IPS-18c (cell line): ENCODE measurements around the gene MAP2K3.

Source experiments
- H3K4me3 ChIP-seq: 2 replicates; pipeline ENCODE4 v1.7.0; 2013; ENCODE audit warnings: low read depth, mild to moderate bottlenecking, low read length, moderate library complexity; ENCODE audit not compliant: insufficient read depth
- H3K9me3 ChIP-seq: one replicate; pipeline ENCODE4 v1.6.1; 2013; ENCODE audit warnings: mild to moderate bottlenecking, low read length, moderate library complexity; ENCODE audit not compliant: control insufficient read depth, insufficient read depth

The MAP2K3 gene

GRCh38 chr17:21284319-21285163, at the start of gene MAP2K3:
Gene MAP2K3 (plus strand): TSS chr17:21284711. CDS start chr17:21284921, 210 bp downstream.
- no peaks in the 10 kb centered on the region for H3K9me3 ChIP-seq
- peak within 1 kb of the TSS; percentile 86 for H3K4me3 ChIP-seq

GRCh38 chr17:21235921-21236320, 48.6 kb upstream of the MAP2K3 start:
- peaks cover 2% of the 10 kb centered on the region for H3K9me3 ChIP-seq
- no peak overlapping the region for H3K4me3 ChIP-seq

GRCh38 chr17:21239680-21240368, 44.7 kb upstream of the MAP2K3 start:
- H3K4me3 ChIP-seq = 0 out of 2 replicates have a peak overlapping the region, but pooled peaks have one; percentile 6
- peaks cover 2% of the 10 kb centered on the region for H3K9me3 ChIP-seq

- Histone ChIP-seq H3K9me3 (peaks cover 2% of the 10 kb centered on the region), H3K4me3 (0 out of 2 replicates have a peak overlapping the region, but pooled peaks have one; percentile 6)
Observed at GRCh38 chr17:21240369-21241055, 44.0 kb upstream of the MAP2K3 start.

- Histone ChIP-seq H3K9me3 (peaks cover 2% of the 10 kb centered on the region), H3K4me3 (no peak overlapping the region)
Observed at GRCh38 chr17:21241564-21241963, 42.9 kb upstream of the MAP2K3 start.

- Histone ChIP-seq H3K4me3 (no peak overlapping the region), H3K9me3 (peaks cover 2% of the 10 kb centered on the region)
Observed at GRCh38 chr17:21242026-21242697, 42.3 kb upstream of the MAP2K3 start.

- Histone ChIP-seq H3K4me3 (no peak overlapping the region), H3K9me3 (peaks cover 2% of the 10 kb centered on the region)
Observed at GRCh38 chr17:21242780-21243515, 41.6 kb upstream of the MAP2K3 start.

- Histone ChIP-seq H3K9me3 (peaks cover 2% of the 10 kb centered on the region), H3K4me3 (no peak overlapping the region)
Observed at GRCh38 chr17:21243516-21244303, 40.8 kb upstream of the MAP2K3 start.

GRCh38 chr17:21245639-21246084, 38.8 kb upstream of the MAP2K3 start:
- Histone ChIP-seq H3K4me3 (no peak overlapping the region), H3K9me3 (no peaks in the 10 kb centered on the region)

- H3K4me3 ChIP-seq = no peak overlapping the region
- no peaks in the 10 kb centered on the region for H3K9me3 ChIP-seq
Observed at GRCh38 chr17:21246698-21247097, 37.8 kb upstream of the MAP2K3 start.

GRCh38 chr17:21247552-21248258, 36.8 kb upstream of the MAP2K3 start:
- Histone ChIP-seq H3K4me3 (no peak overlapping the region), H3K9me3 (no peaks in the 10 kb centered on the region)

GRCh38 chr17:21248500-21248899, 36.0 kb upstream of the MAP2K3 start:
- no peaks in the 10 kb centered on the region for H3K9me3 ChIP-seq
- no peak overlapping the region for H3K4me3 ChIP-seq

GRCh38 chr17:21249086-21249795, 35.3 kb upstream of the MAP2K3 start:
- Histone ChIP-seq H3K4me3 (no peak overlapping the region), H3K9me3 (no peaks in the 10 kb centered on the region)

- no peaks in the 10 kb centered on the region for H3K9me3 ChIP-seq
Observed at GRCh38 chr17:21249920-21250703, 34.4 kb upstream of the MAP2K3 start.

More at GRCh38 chr17:21249920-21250703, 34.4 kb upstream of the MAP2K3 start:
- no peak overlapping the region for H3K4me3 ChIP-seq
